Measurements from ENCODE around the gene MEF2C.

The MEF2C gene

DNA sequence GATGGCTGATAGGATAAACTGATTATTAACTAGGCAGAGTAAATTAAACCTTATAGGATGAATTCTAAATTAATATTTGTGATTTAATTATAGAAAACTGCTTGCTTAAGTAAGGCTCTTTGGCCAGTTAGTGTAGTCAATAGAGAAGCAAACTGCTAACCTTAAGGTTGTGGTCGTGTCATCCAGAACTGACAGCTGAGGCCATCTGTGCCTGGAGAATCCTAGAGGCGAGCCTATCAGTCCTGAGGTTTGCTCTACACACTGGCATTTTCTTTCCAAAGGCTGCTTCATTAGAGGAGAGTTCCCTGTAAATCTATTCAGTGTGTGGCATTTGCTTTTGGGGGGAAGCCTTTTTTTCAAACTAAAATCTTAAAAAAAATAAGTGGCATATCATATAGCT is 169.2 kb downstream of the MEF2C start:
- DNase-seq (ENCODE audit: low read depth) = no peak

DNA sequence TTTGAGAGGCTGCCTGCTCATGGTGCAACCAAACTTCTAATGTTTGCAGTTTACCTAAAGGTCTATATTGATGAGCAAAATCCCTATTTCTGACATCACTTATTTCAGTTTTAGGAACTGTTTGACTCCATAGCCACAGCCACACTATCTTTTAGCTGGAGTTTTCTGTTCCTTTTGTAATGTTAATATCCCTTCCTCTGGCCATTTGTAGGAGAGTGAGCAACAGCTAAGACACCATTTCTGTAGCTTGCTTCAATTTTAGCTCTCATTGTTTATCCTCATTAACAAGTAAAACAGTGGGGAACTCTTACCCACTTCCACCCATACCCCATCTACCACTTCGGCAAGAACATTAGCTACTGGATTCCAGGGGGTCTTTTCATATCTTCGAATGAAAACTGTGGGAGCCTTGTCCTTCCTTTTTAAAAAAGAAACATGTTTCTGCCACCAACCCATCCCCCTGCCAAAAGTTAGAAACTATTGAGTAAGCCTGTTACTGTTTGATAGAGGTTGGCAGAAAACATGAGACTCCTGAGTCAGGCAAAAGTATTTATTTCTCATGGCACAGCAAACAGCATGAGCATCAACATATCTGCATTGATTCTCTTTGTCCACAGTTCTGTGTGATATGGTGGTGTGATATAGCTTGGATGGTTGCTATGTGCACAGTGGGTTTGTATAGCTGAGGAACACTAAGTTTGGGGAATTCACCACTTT is 174.1 kb downstream of the MEF2C start:
- DNase-seq (ENCODE audit: low read depth) = no peak

DNA sequence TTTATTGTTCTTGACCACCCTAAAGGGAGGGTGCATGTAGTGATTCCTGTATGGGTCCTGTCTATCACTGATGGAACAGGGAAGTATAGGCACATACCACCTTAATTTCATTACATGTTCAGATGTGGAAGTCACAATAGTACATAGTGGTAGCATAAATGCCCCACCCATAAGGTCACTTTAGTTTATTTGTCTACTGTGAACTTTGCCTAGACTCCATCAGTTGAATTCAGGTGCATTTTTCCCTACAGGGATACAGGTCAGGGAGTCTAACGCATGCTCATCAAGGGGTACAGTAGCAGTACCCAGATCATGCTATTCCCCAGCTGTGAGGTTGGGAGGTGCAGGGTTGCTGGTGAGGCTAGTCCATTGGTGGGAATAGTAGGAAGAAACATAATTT is 175.0 kb downstream of the MEF2C start:
- no peak for DNase-seq (ENCODE audit: low read depth)

DNA sequence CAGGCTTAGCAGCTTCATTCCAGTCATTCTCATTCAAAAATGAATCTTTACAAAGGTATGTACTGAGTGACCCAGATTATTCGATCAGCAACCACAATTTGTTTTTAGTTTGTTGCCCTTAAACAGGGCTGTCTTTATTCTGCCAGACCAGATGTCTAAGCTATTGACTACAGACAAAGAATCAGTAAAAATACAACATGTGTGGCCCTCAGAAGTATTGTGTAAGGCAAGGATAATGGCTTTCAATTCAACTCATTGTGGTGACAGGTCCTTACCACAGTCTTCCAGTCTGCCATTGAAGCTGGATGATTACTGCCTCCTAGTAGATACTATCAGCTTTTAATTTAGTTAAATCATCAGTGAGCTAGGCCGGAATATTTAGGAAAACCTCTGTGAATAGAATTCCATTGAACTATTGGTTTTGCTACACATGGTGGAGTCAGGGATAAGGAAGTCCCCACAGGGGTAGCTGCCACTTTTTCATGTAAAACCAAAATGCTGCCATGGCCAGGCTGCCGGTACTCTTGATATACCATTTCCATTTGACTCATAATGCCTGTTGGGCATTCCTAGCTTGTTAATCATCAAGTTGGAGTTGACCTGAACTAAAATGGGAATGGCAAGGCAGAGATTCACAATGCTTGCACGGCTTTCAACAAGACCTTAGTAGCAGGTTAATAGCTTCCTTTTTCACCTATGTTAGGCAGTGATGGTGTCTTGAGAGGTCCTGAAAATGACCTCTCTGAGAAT is 175.6 kb downstream of the MEF2C start:
- DNase-seq (ENCODE audit: low read depth) = no peak

DNA sequence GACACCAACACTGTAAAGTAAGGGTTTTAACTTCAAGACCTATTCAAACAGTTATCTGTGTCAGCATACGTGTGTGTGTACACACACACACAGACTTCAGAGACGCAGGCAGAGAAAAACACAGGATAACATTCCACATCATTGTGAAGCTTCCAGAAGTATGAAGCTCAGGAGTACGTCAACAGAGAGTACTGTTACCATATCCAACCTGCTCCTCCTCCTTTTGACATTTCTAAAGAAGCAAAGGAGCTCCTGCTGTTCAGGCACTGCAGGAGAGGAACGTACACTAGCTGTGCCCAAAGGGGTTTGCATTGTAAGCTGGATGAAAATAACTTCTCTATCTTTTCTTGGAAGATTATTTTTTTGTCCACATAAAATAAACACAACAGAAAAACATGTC is 180.7 kb downstream of the MEF2C start:
- no peak for DNase-seq (ENCODE audit: low read depth)

DNA sequence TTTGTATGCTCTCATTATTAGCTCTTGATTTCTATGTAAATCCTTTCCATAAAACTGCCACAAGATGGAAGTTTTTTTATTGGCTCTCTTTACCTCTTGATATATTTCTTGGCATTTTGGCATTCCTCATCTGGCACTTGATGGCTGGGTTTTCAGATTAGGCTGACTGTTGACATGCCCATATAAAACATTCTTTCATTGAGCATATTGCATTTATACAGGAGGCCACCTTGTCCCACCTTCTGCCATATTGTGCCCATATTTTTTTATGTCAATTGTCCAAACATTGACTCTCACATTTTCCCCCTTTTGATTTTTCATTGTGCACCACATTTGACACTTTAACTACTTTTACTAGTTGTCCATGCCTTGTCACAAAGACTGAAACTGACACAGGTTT is 182.9 kb downstream of the MEF2C start:
- DNase-seq (ENCODE audit: low read depth) = no peak

DNA sequence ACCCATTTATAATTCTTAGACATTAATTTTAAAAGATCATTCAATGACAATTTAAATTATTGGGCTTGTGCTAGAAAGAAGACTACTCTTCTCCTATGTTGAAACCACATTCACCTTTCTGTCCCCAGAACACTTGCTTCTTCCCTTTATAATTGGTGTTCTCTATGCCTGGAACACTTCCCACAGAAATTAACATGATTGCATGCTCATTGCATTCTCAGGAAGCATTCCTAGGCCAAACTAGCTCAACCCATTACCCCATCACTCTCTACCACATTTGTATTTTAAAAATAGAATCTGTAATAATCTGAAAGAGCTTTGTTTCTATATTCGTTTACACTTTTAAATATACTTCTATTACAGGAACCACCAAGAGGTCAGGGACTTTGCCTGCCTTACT is 184.7 kb downstream of the MEF2C start:
- DNase-seq (ENCODE audit: low read depth) = no peak

DNA sequence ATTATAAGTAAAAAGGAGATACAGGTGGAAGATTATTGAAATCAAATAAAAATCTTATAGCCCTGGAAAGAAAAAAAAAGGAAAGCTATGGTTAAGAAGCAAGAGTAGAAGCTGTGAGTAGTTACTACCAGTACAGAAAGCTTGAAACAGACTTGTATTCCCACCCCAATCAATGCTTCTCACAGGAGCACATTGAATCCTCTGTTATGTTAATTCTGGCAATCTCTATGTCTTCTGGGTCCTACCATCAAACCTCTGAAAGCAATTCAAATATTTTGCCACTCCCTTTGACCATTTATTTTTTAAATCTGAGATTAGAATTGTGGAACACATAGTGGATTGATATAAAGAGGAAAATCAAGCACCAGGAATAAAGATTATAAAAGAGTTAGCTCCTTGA is 186.5 kb downstream of the MEF2C start:
- DNase-seq (ENCODE audit: low read depth) = no peak

DNA sequence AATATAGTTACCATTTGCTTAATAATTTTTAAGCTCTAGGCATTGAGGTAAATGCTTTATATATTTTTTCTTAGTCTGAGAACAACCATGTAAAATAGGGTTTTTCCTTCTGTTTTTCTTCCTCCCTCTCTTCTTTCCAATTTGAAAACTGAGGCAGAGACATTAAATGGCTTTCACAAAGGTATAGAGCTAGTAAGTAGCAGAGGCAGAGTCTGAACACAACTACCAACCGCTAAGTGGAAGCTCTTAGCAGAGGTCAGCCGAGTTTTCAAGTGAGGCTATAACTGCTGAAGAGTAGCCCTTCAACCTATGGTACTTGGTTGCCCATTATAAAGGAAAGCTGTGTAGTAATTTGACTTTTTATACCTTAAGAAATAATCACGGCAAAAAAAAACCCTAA is 187.1 kb downstream of the MEF2C start:
- no peak for DNase-seq (ENCODE audit: low read depth)

DNA sequence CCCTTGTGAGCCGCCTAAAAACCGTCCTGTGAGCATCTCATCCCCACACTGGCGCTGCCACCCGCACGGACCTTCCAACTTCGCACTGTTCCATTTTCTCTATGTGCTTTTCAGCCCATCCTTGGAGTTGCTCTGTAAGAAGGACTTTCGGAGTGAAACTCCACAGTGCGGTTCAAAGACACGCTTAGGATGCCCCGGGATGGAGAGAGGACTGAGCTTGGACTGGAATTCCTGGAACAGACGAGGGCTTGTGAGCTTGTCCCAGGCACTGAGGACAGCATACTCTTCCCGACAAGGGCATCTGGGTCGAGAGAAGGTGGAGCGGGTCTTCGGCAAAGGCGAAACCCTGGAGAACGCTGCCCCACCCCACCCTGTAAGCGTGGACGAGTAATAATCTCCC is 187.8 kb downstream of the MEF2C start:
- DNase-seq (ENCODE audit: low read depth) = no peak

DNA sequence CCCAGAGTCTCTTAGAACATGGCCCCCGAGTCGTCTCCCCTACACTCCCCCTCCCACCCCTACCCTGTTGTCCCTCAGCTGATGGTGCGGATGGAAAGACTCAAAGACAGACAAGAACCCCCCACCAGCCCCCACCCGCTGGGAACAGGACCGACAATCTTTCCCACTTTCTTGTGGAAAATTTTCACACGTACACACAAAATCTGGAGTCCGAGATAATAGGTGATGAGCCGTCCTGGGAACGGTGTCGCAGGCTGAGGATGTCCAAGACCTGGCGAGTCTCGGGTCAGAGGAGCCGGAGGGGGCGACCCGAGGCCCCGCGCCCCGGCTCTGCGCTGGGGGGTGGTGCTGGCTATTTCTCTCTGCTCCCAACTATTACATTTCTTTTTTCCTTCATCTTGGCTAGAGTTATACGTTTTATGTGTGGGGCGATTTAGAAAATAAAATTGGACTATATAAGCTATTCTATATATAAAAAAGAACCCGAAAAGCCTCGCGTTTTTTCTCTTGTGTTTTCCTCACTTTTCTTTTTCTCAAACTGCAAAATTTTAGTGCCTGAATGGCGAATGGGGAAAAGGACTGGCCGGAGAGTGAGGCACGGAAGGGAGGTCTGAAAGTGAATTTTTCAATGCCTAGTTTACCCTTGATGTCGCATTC is 188.8 kb downstream of the MEF2C start:
- DNase-seq (ENCODE audit: low read depth) = no peak

DNA sequence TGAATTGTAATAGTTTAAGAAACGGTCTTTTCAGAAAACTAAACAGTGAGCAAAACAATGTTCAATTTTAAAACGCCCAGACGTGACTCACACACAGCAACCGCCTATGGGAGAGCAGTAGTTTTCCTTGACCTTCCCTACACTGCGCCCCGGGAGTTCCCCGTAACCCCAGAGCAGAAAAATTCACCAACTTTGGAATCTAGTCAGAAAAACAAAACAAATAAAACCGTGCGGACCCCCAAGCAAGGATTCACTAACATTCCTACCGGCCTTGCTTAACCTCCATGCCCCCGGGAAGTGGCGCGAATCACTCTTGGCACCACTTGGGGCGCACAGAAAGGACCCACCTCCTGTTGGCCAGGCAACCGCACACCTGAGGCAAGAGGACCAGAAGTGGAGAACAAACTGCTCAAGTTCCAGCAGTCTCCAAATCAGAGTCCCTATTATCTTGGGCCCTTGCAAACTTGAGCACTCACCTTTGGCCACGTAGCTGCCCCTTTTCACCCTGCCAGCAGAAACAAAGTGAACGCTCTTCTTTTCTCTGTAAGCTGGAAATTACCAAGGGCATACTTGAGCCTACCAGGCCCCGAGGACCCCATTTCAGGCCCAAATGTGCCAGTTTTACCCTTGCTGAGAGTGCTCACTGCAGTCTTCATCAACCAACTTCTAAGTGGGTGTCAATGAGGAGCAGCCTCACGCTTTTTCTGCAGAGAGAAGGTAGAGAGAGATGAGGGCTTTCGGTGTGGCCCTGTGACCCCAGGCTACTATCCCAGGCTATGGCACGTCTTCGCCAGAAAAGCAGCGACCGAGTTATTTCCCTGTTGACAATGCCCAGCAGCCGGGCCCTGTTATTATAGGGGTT is 189.7 kb downstream of the MEF2C start:
- no peak for DNase-seq (ENCODE audit: low read depth)

DNA sequence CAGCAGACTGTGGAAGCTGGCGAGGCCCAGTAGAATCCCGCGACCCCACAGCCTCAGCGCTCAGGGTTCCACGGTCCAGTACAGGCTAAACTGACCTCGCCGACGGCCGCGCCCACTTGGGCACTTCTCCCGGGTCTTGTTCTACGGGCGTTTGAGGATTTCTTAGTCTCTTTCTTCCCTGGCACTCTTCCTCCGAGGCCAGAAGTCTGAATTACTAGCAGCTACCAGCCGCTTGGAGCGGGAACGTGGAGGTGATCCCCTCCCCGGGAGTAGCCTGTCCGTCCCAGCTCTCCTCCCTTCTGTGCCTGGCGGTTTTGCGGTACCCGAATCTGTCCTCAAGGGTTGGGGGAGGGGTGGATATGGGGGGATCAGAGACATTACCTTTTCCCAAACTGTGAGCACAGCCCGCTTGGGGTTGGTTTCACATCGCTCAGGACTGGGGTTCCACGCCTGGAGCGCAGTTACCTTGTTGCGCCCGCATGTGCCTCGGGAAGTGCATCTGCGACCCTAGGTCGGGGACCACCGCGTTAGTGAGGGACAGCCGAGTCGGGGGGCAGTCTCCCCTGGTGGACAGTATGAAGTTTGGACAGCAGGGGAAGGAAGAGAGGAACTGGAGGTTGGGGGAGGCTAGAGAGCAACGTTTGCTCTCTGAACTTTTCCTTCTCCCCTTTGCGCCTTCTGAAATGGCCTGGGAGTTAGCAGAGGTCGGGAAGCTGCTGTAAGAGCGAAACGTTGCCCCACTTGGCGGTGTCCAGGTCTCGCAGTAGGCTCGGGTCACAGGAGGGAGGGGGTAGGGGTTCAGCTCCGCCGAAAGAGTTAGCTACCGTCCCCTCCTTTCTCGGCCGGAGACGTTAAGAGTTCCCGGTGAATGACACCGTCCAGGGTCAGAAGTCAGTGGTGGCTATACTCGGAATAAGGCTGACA is 190.8 kb downstream of the MEF2C start:
- DNase-seq (ENCODE audit: low read depth) = no peak

DNA sequence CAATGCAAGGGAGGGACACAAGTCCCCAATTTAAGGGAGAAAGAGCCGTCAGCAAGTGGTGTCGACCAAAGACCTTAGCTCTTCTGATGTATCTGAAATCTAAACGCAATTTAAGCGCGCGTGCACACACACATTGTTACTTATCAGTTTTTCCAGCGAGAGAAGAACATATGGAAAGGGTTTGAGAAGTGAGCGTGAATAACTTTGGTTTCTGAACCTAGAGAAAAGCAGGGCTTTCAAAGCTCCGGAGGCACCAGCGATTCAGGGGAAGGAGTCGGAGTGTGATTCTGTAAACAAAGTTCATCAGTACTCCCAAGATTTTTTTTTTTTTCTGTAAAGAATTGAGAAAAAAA is 191.8 kb downstream of the MEF2C start:
- DNase-seq (ENCODE audit: low read depth) = no peak

DNA sequence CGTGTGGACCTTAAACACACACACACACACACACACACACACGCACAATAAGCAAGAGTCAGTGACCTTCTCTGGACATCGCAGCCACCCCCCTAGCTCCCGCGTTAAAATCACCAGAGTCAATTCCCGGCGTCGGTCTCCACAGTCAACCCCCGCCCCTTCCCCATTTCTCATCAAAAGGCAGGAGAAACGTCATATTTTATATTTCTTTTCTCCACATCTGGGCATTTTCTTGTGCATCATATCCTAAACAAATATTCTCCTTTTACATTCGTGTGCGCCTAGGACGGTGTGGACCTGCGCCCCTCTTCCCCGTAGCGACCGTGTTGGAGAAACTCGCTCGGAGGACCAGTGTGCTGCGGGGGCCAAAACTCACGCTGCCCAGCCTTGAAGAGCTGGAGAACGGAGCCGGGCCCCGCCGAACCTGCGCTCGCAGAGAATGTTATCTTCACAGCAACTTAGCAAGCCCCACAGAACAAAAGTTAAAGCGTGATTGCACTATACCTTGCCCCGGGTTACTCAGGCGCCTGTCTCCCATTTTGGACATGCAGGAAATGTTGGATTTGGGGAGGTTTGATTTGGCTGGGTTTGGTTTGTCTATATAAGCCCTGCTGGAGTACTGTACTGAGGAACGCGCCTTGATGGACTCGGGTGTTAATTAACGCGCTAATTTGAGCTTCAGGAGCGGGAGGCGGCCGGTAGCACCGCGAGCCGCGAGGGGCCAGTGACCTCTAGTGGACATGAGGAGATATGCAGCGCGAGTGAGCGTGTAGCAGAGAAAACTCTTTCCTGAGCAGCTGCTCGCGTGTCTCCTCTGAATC is 192.4 kb downstream of the MEF2C start:
- DNase-seq (ENCODE audit: low read depth) = peak; percentile 35

DNA sequence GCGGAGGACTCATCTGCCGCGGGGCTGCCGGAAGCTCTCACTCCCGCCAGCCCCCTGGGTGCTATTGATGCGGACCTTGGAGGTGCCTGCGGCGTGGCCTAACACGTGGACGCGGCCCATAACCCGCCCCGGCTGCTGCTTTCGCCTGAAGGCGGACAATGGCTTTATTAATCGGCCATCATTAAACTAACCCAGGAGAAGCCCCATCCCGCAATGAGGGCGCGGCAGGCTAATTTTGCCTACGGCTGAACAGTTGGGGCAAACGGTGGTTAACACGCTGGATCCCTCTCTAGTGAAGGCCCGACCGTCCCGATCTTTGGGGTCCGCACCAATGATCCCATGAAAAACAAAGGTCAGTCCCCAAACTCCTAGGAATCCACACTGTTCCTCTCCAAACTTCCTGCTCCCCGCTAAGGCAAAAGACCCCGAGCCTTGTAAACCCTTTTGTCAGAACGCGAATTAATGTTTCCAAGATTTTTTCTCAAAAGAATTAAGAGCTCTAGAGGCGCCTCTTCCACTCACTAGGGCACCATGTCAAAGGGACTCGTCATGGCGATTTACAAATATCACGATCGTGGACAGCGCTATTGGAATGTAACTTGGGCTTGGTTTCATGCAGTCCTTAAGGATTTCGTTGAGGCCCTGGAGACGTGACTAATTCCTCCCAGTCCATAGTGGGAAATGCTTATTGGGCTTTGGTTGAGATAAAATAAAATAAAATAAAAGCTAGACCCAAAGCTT is 193.1 kb downstream of the MEF2C start:
- no peak for DNase-seq (ENCODE audit: low read depth)

DNA sequence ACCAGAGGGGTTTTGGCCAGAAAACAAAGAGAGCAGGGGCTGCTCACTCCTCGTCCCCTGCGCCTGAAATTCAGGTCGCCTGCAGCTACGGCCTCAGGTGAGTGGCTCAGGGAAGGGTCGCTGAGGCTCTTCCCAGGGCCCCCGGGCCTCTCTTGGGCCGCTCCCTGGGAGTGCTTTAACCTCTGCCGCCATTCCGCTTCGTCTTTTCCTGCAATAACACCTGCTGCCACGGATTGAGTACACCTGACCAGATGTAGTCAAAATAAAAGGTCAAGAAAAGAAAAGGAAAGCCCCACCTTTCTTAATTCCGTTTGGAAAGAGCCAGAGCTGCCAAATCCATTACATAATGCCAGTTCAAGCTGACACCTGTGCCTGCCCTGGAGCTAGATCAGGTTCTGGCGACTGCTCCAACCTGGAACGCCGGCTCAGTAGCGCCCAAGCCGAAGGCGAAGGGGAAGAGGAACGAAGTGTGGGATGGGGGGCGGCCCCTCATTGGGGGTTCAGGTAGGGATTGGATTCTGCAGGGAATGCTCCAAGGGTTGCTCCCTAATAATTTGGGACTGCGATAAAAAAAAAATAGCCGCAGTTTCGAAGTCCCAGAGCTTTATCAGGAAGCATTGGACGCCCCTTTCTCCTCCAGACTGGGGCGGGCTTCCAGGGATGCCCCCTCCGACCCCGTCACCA is 193.9 kb downstream of the MEF2C start:
- DNase-seq (ENCODE audit: low read depth) = no peak

DNA sequence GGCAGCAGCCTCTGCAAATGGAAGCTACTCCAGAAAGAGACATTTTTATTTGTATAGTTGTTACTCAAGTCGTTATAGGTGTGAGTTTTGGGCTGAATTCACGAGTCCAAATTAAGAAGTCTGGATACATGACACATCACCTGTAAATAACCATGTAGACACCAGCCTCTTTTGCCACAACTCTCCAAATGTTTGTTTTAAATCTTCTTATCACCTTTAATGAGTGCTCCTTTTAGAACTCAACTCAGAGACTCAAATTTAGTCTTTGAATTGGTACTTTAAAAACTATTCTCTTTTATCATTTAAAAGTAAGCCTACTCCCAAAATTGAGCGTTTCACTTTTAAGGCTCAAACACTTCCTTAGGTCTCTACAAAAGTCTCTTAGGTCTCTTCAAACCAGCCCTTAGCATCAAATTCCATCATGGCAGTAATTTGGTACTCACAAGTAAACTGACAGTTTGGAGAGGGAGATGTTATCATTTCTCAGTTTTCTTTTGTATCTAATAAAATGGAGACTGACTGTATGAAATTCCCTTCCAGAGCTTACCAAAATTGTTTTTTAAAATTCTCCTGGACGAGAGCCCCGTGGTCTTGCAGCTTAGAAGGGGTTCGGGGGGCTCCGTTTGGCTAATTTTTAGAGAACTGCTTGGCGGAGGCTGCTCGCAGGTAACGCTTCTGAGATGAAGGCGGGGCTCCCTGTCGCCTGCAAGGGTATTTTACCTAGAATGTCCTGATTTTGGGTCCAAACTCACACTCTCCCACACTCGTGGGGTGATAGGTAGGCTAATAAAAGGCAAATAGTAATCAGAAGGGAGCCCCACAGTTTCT is 194.6 kb downstream of the MEF2C start:
- no peak for DNase-seq (ENCODE audit: low read depth)
